Activated CD8-positive, alpha-beta memory T cell treated with anti-CD3 and anti-CD28 coated beads for 4 hours (primary cell): ENCODE results near the gene NLRC3.
A peak's percentile ranks its signal among the peaks of the same experiment; 100 is the strongest.
"Not testable (repeated sequence)": the region's sequence is repeated elsewhere in the genome, so short reads cannot be mapped to it uniquely, and the experiment has no call there.

ENCODE experiments used
- DNase-seq, 2 donors: peaks; one replicate each; pipeline ENCODE4 v3.0.0-alpha.2; 2020; ENCODE audit warnings: low read depth in 2 of 2

The NLRC3 gene

GRCh38 chr16:3577302-3577752, at the start of gene NLRC3:
NLRC3 (minus strand) TSS chr16:3577403; CDS start chr16:3565036, 12,367 bp downstream.
- peak in 1 of 2 donors; percentile 17 for DNase-seq

DNA sequence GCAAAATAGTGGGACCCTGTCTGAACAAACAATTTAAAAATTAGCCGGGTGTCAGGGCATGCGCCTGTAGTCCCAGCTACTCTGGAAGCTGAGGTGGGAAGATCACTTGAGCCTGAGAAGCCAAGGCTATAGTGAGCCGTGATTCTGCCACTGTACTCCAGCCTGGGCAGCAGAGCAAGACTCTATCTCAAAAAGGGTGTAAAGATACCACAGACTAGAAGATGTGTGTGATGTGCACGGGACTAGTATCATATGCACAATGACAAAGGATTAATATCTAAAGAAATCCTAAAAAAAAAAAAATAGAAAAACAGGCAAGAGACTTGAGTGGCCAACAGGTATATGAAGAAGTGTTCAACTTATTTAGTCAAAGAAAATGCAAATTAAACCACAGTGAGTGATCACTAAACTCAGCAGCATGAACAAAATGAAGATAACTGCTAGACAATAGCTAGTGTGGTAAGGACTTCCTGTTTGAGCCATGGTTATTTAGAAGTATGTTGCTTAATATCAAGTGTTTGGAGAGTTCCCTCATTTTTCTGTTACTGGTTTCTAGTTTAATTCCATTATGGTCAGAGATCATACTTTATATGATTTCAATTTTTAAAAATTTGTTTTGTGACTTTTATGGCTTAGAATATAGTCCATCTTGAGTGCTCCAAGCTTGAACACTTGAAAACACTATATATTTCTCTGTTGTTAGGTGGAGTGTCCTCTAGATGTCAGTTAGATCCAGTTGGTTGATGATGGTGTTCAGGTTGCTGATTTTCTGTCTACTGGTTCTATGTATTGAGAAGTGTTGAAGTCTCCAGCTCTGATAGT, 48.9 kb upstream of the NLRC3 start:
- DNase-seq: no peak

GRCh38 chr16:3625331-3625730, 48.1 kb upstream of the NLRC3 start:
- DNase-seq: no peak

DNA sequence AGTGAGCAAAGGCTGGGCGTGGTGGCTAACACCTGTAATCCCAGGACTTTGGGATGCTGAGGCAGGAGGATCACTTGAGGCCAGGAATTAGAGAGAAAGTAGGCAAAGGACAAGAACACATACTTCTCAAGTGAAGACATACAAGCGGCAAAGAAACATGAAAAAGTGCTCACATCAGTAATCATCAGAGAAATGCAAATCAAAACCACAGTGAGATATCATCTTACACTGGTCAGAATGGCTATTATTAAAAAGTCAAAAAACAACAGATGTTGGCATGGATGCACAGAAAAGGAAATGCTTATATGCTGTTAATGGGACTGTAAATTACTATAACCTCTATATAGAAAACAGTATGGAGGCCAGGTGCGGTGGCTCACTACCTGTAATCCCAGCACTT, 46.4 kb upstream of the NLRC3 start:
- DNase-seq: no peak

DNA sequence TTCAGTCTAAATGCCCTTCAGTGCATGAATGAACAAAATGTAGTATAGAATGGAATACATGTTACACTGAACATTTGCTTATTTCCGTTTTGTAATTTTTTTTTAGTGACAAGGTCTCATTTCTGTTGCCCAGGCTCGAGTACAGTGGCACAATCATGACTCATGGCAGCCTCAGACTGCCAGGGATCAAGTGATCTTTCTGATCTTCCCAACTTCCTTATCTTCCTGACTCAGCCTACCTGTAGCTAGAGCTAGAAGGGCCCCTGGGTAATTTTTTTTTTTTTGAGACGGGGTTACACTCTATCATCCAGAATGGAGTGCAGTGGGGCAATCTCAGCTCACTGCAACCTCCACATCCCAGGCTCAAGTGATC, 41.6 kb upstream of the NLRC3 start:
- no peak for DNase-seq

DNA sequence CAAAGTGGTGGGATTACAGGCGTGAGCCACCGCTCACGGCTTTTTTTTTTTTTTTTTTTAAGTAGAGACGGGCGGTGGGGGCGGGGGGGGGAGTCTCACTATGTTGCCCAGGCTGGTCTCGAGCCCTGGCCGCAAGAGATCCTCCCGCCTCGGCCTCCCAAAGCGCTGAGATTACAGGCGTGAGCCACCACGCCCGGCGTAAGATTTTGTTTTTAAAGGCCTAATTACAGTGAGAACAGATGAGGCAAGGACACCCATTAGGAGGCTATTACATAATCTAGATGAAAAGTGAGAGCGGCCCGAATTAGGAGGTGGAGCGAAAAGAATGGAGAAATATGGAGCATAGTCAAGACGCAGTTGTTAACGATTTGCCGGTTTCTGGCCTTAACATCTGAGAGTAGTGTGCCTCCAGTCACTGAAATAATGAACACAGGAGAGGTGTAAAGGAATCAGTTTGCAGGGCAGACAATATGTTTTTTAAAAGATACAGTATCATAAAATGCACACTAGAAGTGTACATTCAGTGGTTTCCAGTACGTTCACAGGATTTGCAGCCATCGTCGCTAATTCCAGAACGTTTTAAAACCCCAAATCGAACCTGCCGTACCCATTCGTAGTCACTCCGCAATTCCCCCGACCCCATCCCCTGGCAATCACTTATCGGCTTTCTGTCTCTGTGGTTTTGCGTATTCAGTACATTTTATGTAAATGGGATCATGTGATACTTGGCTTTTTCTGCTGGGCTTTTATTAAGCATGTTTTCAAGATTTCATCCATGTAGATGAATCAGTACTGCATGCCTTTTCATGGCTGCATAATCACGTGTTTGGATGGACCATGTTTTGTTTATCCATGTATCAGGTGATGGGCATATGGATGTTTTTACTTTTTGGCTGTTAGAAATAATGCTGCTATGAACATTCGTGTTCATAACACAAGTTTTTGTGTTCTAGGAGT, 35.6 kb upstream of the NLRC3 start:
- no peak for DNase-seq

- peak; percentile 79 to 80 for DNase-seq
Observed at GRCh38 chr16:3611146-3611975, 34.2 kb upstream of the NLRC3 start, which contains the start of gene SLX4. SLX4 (minus strand) TSS chr16:3611606; CDS start chr16:3608964, 2,642 bp downstream.

GRCh38 chr16:3610698-3611145, 33.5 kb upstream of the NLRC3 start:
- DNase-seq: no peak

DNA sequence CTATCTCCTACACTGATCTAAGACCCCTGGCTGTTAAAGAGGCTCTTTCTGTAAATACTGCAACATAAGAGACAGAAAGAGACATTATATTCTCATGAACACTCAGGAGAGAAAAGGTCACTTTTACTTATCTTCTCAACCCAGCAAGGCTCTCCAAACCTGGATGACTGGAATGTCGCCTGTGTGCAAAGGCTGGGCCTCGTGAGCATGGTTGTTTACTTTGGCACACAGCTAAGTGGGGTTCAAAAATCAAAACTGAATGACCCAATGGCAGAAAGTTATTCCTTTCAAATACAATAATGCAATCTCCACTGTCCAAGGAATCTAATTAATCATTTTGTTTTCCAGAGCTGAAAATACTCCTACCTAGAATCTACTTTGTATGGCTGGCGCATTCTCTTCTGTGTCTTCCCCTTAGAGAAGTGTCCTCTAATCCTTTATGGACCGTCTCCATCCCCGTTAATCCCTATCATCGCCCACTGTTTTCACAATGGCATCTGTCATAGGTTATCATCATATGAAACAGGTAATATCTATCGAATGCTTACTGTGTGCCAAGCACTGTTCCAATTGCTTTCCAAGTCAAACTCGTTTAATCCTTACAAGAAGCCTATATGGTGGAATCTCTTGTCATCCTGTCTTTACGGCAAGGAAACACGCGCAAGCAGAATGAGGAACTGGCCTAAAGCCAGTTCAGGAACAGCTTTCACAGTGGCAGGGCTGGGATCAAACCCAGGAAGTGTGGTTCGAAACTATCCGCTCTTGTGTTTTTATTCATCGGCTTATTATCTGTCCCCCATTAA, 32.9 kb upstream of the NLRC3 start:
- no peak for DNase-seq

DNA sequence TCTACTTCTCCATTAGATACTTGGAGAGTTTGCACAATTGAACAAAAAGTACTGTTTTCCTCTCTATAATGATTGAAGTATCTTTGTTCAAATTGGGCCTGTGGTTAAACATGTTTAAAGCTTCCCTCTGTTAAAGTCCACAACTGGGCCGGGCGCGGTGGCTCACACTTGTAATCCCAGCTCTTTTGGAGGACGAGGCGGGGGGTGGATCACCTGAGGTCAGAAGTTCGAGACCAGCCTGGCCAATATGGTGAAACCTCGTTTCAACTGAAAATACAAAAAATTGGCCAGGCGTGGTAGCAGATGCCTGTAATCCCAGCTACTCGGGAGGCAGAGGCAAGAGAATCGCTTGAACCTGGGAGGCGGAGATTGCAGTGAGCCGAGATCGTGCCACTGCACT, 31.8 kb upstream of the NLRC3 start:
- not testable (repeated sequence) for DNase-seq

- no peak for DNase-seq
Observed at GRCh38 chr16:3608069-3608468, 30.9 kb upstream of the NLRC3 start.

- no peak for DNase-seq
Observed at GRCh38 chr16:3607634-3608033, 30.4 kb upstream of the NLRC3 start.

DNA sequence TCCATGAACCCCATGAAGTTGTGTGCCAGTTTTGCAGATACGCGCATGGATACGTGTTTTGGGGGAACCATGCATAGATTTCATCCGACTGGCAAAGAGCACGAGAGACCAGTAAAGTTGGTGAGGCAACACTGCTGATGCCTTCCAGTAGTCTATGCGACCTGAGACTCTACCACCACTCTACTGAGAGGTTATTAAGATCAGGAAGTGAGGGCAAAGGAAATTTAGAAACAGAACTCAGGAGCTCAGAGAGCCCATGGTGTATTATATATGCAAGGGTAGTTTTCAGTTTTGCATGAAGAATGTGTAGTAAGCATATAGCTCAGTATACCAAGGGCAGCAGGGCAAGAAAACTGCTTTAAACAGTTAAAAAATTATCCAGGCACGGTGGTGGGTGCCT, 30.0 kb upstream of the NLRC3 start:
- no peak for DNase-seq

- DNase-seq: no peak
Observed at GRCh38 chr16:3606441-3606840, 29.2 kb upstream of the NLRC3 start.

DNA sequence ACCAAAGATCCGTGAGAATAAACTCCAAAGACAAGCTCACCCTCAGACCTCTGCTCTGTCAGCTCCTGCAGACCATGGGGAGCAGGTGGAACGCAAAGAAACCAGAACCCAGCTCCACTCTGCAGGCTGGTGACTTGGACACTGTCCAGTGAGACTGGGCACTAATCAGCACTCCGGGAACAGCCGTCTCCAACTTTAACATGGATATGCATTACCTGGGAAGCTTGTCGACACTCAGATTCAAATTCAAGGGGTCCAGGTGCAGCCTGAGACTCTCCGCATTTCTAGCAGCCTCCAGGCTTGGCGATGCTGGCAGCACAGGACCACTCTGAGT, 25.1 kb upstream of the NLRC3 start:
- DNase-seq: no peak

GRCh38 chr16:3601614-3602319, 24.6 kb upstream of the NLRC3 start:
- no peak for DNase-seq

GRCh38 chr16:3599922-3600321, 22.7 kb upstream of the NLRC3 start:
- DNase-seq: no peak

DNA sequence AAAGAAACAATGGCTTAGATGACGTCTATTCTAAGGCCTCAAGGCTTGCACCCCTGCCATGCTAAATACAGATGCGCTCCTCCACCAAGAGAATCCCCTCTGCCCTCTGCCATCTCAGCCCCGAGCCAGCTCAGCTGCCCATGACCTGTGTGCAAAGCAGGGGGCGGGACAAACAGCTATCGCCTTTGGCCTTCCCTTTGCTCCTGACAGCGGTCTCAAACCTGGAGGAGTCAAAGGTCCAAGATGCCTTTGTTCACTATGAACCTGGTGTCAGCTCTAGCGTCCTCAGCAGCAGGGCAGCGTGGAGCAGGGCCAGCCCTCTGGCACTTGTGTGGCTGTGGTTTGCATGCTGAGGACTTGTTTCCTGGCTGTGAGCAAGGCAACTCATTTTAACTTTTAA, 21.9 kb upstream of the NLRC3 start:
- no peak for DNase-seq

GRCh38 chr16:3598236-3598635, 21.0 kb upstream of the NLRC3 start:
- no peak for DNase-seq

DNA sequence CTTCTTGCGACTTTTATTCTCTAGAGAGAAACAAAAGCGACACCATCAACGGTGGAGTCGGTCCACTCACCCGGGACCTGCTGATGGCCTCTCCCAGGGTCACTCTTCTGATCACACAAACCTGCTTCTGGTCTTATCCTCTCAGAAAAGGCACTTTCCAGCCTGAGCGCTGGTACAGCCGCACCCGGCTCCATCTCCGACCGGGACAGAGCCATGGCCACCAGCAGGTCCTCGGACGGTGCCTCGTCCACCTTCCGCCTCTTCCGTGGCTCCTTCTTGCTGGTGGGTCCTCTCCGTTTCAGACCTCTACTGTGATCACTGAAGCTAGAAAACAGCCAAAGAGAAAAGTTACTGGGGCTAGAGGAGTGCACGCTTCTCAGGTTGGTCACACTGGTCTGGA, 20.5 kb upstream of the NLRC3 start:
- no peak for DNase-seq
